Amygdala (tissue), 56 donors: Measurements from ENCODE around the gene ELMO3.

Source experiments
- DNase-seq, 56 donors: peaks; one replicate each; lab custom pipeline; 2025; lab: John Stamatoyannopoulos, UW

The ELMO3 gene

DNA sequence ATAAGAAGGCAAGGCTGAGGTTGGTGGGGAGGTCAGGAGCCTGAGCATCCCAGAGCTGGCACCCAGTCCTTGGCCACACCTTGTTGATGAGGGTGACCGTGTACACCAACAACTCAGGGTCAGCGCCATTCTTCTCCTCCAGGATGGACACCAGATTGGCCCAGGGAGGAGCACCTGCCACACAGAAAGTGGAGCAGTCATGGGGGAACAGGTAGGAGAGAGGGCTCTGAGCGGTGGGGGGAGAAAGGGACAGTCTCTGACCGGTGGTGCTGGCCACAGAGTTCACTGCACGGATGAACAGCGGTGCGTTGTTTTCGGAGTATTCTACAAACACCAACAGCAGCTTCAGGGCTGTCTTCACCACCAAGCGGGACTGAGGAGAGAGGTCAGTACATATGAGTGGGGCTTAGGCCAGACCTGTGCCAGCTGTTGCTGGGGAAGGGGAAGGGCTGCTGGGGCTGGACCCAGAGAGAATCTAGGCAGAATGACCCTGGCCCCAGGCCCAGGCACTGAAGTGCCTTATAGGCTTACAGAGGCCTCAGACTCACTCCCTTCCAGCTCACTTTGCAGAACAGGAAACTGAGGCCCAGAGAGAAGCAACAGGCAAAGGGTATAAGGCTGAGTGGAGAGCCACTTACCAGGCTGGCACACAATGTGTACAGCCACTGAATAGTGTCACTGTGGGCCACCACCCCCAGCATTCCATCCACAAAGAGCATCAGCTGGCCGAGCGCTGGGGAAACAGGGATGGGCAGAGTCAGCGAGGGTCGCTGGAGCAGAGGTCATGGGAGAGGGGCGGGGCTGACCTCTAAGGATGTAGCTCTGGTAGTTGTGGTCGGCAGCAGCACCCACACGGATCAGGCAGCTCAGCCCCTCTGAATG is 38.7 kb downstream of the ELMO3 start:
- no peak for DNase-seq

DNA sequence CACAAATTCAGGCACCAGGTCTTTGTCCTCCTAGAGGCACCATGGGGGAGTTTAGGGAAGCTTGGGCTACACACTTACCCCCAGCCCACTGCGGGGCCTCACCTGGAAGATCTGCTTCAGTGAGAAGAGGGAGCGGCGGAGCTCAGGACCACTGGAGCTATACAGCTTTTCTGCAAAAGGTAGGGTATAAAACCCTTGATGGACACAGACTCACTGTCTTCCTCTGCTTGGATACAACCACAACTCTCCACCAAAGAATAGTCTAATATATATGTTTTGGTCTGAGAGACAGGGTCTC is 39.3 kb downstream of the ELMO3 start:
- no peak for DNase-seq

DNA sequence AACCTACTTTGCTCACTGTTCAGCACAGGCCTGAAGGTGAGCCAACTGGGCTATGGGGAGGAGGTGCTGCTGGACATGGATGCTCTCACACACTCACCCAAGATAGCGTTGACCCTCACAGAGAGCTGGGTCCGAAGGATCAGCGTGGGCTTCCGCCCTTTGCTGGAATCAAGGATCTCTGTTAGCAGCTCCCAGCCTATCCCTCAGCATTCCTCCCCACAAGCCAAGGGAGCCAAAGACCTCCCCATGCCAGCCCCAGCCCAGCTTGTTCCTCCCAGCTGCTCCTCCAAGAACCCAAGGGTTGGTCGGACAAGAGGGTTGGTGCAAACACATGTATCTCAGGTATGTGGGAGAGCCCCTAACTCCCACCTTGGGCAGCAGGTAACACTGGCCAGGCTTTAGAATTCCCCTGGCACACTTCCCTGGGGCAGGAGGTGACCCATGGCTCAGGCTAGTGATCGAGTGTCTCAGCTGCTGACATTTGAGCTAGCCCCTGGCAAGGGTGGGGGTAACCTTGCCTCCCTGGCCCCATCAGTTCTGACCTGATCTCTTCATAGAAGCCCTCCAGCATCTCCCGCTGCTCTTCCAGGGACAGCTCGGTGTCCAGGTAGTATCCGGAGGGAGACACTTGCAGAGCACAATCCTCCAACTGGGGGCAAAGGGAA is 40.0 kb downstream of the ELMO3 start:
- no peak for DNase-seq

DNA sequence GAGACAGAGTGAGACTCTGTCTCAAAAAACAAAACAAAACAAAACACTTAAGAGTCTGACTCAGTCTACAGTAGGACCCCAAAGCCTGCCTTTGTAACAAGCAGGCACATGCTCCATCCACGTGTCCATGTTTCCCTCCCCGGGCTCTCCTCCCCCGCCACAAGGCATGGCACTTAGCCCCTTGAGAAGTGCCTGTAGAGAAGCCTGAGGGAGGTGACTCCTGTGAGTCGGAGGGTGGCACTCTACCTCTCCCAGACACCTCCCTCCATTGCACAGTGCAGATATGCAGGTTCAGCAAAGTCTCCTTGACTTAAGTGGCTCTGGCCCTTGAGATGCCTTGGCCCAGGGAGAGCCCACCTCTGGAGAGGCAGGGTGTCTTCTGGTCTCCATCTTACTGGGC is 41.6 kb downstream of the ELMO3 start:
- DNase-seq = no peak

DNA sequence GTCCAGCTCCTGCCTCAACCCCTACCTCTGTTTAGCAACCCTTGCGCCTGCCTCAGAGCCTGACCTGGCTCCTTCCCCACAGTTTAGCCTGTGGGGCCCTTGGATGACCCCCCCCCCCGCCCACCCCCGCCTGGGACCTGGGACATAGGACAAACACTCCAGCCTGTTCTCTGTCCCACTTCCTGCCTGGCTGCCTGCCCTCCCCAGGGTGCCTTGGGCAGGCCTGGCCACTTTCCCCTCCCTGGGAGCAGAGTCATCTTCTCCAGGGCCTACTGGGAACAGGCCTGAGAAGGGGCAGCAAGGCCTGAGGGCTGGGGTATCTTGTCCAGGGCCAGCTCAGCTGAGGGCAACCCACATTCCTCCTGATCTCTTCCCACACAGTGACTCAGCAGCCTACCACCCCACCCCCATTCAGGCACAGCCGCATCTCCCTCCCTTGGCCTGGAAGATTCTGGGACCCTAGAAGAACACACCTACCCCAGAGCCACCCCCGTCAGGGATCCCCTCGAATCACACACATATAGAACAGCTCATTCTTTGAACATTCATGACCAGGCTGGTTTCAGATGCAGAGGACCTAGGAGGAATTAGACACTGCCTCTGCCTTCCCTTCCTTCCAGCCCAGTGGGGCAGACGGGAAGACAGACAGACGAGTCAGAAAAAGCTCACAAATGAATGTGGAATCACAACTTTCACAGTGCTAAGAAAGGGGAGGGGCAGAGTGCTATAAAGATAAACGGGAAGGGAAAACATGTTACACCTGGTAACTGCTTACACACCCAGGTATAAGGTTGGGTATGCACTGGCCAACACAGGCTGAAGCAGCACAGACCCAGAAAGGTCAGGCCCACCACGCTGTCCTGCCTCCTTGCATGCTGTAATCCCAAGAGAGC is 42.3 kb downstream of the ELMO3 start:
- DNase-seq = peak in 4 of 56 donors; percentile 10 to 39 (median 20)

DNA sequence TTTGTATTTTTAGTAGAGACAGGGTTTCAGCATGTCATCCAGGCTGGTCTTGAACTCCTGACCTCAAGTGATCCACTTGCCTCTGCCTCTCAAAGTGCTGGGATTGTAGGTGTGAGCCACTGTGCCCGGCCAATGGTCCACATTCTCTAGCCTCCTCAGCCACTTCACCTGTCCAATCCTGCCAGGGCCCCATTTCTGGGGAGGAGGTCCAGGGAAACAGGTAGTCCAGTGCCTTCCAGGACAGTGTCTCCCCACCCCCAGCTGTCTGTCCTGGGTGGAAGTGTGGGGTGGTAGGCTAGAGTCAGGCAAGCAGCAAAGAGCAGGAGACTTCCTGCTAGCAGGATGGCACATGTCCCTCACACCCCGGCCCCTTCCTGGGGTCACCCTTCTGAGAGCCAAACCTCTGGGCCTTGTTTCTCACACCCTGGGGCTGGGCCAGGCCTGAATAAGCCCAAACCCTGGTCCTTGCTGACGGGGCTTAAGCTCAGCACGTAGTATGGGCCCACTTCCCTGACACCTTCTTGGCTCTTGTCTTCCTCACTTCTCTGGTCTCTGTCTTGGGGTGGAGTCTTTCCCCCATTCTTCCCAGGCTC is 43.3 kb downstream of the ELMO3 start:
- DNase-seq = no peak

DNA sequence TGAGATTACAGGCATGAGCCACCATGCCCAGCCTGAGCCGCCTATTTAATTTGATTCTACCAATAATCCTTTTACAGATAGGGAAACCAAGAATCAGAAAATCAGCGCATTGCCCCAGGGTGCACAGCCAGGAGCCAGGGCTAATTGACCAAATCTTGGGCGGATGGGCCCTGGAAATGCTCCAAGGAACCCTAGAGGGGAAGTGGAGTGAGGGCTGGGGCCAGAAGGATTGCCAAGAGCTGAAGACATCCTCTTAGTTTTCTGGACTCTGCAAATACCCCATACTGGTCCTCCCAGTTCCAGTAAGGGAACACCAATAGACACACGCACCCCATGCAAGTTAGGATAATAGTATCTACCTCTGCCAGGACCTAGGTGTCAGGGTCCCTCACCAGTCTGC is 44.5 kb downstream of the ELMO3 start:
- no peak for DNase-seq

DNA sequence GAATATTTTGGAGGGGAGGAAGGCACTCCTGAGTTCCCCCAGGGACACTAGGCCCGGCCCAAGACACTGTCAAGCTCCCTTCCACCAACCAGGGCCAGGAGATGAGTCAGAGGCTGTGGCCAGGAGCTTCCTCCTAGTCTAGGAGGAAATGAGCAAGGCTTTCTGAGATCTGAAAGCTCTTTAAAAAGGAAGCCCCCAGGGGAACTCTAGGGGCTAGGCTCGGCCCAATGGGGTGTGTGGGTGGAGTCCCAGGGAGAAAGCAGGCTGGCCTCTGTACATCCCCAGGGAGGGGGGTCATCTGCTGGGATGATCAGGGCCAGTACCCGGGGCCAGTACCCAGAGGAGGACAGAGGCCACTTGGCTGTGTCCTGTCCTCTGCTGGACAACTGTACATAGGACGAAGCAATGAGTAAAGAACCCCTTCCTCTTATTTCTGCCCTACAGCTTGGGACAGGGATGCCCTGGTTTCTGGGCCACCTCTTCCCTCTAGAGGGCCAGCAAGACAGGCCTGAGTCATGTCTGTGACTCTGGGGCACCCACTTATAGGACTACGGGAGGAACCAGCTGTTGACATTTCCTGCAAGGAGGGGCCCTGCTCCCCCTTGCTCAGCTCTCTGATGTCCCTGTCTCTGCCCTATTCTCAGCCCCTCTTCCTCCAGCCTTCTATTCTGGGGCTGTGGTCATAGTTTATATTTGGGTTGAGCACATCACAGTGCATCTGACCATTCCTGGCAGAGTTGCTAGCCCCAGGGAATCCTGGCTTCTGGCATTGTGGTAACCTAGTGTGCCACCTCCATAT is 45.7 kb downstream of the ELMO3 start:
- peak in 18 of 56 donors; percentile 11 to 61 (median 30) for DNase-seq

DNA sequence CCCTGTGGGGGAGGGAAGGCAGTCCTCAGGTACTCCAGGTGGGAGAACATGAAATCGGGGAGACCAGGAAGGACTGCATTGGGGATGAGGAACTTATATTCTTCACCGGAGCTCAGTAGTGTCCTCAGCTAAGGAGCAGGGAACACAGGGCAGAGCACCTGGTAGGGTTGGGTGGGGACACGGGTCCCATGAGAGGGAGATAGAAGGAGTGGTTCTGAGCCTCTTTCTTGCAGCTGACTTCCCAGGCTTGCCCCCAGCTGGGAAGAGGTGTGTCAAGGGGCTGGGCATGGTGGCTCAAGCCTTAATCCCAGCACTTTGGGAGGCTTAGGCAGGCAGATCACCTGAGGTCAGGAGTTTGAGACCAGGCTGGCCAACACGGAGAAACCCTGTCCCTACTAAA is 46.3 kb downstream of the ELMO3 start:
- no peak for DNase-seq

DNA sequence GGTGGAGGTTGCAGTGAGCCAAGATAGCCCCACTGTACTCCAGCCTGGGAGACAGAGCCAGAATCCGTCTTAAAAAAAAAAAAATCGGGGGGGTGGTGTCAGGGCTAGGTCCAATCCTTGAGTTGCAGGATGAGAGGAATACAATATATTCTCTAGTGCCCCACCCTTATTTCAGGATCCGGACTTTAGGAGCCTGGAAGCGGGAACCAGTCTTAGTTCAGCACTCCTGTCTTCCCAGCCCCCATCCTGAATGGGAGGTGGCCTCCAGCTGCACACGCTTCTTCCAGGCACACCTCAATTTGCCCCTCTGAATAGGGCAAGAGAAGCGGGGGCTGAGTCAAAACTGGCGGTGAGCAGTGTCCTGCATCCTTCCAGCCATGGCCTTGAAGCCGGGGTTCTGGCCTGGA is 46.7 kb downstream of the ELMO3 start:
- peak in 1 of 56 donors; percentile 73 for DNase-seq

DNA sequence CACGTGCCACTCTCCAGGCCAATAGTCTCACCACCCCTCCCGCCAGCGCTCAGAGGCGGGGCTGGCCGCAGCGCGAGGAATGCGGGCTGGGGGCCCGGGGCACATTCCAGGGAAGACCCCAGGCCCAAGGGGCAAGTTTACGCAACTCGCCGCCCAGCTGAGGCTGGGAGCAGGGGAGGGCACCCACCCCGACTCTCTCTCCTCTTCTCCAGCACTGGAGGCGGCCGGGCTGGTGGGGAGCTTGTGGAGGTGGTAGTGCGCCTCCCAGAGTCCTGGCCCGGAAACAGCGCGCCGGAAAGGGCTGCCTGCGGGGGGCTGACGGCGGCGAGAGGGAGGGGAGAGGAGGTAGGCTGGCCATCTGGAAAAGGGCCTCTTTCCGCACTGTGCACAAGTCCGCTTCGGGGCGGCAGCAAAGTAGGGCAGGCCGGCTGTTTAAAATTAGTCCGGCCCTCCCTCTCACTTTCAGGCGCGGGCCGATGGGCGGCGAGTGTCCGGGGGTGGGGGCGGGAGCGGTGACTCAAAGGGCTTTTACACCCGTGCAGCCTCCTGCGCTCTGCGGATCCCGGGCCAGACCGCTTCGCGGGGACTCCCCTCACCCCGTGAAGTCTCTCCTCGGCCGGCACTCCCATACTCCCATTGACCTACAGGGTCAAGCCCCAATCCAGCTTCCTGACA is 47.3 kb downstream of the ELMO3 start:
- peak in 33 of 56 donors; percentile 22 to 75 (median 51) for DNase-seq

DNA sequence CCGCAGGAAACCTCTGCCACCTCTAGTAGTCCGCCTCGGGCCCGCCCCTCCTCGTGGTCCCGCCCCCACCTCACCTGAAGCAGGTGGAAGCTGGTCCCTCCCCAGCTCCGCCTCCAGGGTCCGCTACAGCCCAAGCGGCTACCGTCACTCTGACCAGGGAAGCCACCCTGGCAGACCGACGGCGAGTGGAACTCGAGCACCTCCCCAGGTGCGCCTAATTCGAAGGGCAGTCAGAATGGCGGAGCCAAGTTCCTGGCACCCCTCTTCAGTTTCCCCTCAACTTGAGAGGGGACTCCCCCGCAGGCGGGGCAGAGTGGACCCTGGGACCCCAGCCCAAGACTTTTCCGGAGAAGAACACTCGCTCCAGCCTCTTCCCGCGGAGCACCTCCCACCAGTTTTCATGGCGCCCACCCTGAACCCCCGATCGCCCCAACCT is 47.8 kb downstream of the ELMO3 start:
- DNase-seq = no peak

DNA sequence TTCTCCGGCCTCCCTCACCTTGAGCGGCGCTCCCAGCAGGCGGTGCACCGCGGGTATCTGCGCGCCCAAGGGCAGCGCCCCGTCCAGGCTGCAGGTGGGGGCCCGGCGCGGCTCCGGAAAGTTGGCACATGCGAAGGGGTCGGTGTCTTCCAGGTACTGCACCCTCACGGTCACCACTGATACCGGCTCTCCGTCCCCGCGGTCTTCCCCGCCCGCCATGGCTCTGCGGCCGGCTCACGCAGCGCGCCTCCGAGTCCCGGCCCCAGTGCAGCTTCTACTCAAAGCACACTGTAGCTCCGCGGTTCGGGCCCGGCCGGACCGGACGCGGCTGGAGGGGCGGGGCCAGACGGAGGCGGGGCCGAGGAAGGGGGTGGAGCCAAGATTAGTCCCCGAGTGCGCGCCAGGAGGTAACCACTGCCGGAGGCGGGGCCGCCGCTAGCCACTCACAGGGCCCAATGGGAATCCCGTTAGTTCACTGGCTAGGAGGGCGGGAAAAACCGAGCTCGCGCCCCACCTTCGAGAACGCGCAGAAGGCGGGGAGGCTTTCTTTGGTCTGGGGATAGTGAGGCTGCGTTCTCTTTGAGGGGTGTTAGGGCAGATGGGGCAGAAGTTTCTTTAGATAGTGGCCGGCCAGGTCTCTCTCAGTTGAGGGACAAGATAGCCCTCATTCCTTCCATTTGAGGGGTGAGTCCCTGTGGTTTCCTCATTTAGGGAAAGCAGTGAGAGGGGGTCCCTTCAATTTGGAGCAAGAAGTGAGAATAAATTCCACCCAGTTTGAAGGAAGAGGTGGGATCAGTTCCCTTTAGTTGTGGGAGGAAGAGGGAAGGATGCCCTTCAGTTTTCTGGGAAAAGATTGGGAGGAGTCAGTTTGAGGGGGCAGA is 48.5 kb downstream of the ELMO3 start, which contains the start of gene FHOD1:
FHOD1 (minus strand) TSS at position 290 of the 881 bp plus-strand sequence; CDS start at position 219, 71 bp downstream.
- DNase-seq = peak in 55 of 56 donors; percentile 50 to 96 (median 84)

DNA sequence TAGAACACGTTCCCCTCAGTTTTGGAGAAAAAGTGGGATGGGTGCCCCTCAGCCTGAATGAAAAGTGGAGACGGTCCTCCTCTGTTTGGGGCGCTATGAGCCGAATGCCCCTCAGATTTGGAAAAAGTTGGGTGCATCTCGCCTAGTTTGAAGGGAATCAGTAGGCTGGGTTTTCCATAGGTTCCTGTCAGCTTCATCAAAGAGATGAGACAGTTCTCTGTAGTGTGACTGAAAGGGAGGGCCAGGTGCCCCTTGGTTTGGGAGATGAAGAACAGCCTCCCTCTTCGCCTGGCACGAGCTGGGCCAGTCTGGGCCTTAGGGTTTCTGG is 49.1 kb downstream of the ELMO3 start:
- peak in 1 of 56 donors; percentile 6 for DNase-seq

DNA sequence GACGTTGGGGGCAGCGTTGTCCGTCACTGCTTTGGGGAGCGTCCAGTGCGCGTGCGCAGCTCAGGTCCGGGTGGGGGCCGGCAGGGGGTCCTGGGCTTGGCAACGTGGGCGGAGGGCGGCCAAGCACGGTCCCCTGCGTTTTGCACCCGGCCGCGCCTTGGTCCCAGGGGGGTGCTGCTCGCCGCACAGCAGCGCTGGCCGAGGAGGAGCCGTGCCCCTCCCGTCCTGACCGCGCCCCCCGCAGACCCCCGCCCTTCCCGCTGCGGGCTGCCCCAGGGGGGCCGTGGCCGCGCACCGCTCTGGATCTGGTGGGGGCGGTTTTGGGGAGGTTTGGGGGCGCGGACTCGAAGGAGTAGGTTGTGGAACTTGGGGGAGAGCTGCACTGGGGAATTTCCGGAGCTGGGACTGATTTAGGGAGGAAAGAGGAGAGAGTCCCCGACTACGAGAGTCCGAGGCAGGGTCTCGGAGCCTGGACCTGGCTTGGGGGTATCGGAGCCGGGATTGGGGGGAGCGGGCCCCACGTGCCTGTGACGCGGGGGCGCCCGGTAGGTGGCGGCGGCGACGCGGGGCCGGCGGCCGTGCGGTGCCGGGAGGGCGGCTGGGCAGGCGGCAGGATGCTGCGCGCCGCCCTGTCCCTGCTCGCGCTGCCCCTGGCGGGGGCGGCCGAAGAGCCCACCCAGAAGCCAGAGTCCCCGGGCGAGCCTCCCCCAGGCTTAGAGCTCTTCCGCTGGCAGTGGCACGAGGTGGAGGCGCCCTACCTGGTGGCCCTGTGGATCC is 49.7 kb downstream of the ELMO3 start, which contains the start of gene SLC9A5:
SLC9A5 (plus strand) TSS at position 579 of the 777 bp plus-strand sequence; CDS start at position 615, 36 bp downstream.
- DNase-seq = peak in 2 of 56 donors; percentile 32 to 35

DNA sequence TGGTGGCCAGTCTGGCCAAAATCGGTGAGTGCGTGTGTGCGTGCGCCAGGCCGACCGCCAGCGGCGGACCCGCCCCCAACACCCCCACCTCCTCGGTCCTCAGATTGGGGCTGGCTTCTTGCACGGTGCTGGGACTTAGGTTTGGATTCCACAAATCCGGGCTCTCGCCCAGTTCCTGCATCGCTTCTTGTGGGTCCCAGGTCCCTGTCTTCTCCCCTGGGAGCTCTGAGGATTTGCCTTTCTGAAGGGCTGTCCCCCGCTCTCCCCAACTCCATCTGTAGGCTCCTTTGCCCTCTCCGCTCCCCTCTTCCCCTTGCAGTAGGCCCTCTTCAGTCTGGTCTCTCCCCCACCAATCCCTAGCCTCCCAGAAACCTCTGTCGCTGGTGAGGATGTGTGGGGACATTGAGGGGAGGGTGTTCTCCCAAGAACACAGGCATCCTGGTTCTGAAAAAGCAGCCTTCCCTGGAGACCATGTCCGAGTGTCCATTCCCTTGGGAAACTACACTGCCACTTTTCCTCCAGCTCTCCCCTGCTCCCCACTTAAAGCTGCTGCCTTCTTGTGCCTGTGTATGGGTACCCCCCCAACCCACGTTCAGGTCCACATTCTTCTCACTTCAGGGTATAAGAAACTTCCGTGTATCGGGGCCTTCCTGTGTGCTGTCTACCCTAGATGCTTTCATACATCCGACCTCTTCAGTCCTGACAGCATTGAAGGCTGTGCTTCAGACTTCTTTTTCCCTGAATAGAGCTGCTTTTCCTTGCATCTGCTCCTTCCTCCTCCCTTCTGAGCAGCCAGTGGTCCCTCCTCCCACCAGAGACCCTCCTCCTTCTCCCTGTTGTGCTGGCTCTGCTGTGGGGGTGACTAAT is 50.5 kb downstream of the ELMO3 start:
- peak in 4 of 56 donors; percentile 5 to 42 (median 29) for DNase-seq
